Activated gamma-delta T cell (primary cell): ENCODE measurements around the gene DOCK11.

Experiments used
- DNase-seq: peaks from one replicate; lab custom pipeline; 2025; lab: John Stamatoyannopoulos, UW

Gene DOCK11

DNA sequence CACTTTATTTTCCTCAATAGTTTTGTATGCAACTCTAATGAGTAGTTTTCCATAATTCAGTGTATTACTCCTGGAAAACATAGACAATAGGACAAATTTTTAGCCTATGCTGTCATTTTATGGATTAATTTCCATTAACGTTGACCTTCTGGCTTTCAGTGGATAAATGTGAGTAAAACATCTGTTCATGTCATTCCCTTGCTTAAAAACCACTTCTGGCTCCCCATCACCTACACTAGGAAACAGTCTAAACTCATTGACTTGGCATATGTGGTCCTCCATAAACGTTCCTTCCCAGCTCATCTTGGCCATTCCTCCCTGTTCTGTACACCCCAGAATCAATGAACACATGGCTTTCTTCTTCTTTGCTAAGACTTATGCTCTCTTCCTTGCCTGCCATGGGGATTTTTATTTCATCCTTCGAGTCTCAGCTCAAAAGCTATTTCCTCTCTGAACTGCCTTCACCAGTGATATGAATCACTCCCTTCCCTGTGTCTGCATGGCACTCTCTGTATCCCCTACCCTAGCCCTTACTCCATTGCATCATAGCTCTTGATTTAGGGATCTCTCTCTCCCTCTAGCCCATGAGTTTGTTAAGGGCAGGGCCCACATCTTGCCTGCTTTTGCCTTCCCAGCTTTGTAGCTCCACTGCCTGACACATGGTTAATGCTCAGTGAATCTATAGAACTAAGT lies 34.8 kb downstream of the DOCK11 start:
- DNase-seq, result no peak

DNA sequence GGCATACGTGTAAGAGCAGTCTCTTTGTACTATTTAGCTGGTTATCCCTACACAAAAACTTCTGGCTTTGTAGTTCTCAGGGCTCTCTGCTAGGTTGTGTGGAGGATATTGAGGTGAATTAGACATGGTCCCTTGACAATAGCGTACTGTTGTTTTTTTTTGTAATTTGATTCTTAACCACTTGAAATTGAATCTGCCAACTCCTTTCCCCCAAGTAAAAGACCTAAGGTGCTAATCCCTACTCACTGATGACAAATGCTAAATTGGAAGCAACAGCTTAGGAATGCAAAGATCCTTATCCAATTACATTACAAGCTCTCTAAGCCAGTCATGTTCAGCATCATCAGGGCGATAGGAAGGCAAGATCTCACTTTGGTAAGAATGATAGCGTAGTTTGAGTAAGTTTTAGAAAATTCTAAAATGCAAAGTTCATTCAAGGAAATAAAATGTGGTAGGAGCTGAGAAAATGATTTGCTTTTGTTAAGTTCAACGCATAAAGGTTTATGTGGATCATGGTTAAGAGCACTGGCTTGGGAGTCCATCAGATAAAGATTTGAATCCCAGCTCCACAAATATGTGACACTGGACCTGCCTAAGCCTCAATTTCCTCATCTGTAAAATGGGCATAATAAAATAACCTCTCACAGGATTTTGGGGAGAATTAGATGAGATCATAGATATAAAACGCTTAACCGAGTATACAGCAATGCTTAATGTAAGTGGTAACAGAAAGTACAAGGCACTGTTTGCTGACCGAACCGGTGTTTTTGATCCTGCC lies 39.3 kb downstream of the DOCK11 start:
- DNase-seq, result no peak

DNA sequence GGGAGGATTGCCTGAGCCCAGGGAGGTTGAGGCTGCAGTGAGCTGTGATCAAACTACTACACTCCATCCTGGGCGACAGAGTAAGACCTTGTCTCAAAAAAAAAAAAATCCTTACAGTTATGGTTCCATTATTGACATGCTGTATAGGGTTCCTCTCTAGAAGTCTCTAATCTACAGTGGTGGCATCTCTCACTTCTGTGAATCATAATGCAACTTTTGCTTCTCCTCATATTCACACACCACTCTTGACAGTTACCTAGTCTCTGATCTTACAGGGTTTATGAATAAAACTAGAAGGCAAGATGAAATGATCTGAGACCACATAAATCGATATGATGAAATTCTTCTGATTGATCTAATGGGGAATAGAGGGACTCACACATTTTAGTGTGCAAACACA lies 40.6 kb downstream of the DOCK11 start:
- DNase-seq, result no peak

DNA sequence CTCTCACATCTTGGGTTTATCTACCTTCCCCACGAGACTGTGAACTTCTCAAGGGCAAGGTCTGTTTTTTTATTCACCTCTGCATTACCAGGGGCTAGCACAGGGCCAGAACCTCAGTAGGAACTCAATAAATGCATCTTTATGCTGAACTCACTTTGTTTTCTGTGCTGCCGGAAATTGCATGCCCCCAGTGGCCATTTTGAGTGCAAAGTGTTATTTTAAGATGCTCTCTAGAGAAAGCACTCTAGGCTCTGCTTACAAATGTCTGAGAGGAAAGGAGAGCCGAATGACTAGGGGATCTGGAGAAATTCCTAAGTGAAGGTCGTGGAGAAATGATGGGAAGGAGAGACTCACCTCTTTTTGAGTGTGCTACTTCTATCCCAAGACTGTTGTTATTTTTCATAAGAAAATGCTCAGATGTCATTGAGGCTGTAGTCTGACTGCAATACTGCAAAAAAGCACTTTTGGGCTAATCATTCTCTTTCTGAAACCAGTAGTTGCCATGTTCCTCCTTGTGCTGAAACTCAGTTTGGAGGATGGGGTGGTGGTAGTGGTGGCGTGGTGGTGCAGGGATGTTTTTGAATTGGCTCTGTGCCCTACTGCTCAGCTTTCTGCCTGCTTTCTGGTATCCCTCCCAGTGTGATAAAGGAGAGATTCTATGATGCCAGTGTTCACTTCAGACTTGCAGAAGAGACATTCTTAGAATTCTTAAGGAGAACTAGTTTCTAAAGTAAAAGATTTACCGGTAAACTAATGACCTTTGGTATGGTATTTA lies 41.3 kb downstream of the DOCK11 start:
- DNase-seq, result no peak

DNA sequence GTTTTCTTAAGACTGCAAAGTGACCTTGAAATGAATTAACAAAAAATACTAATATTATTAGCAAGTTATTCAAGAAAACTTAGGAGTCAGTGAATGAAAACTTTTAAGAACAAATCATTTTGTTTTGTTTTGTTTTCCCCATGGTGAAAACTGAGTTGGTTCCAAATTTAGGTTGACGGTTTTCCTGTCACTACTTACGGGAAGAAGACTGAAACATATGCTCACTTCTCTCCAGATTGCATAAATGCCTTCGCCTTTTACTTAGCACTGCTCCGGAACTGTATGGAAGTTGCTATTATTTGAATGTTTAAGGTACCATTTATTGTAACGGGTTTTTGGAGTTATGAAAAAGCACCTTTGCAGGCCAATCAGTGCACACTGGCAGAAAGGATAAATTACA lies 42.8 kb downstream of the DOCK11 start:
- DNase-seq, result no peak

DNA sequence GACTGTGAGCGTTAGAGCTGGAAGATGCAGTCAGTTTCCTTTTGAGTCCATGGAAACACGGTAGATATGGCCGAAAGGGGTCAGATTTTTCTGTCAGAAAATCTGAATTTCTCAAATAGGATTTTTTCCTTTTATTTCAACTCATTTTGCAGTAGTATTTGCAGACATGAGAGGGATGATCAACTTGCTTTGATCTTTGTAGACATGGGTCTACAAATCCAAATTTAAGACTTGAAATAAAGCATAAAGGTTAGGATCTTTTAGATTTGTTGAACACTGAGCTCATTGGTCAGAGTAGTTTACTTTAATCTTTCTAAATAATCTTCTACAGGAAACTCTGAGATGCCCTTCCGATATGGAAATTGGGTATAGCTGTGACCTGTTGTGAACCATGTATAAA lies 44.7 kb downstream of the DOCK11 start:
- DNase-seq, result no peak

DNA sequence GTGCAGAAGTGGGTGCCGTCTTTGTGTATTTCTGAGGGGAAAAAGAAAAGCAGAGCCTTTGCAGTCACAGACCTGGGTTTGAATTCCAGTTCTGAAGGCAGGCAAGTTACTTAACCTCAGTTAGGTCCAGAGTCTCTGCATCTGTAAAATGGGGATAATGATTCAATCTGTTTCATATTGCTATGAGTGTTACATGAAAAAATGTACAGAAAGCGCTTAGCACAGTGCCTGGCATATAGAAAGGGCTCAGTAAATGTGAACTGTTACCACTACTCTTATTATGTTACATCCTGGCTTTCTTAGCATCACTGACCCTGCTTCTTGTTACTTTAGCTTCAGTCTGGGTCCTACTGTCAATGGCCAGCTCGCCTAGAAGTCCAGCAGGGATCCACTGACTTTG lies 45.9 kb downstream of the DOCK11 start:
- DNase-seq, result no peak

DNA sequence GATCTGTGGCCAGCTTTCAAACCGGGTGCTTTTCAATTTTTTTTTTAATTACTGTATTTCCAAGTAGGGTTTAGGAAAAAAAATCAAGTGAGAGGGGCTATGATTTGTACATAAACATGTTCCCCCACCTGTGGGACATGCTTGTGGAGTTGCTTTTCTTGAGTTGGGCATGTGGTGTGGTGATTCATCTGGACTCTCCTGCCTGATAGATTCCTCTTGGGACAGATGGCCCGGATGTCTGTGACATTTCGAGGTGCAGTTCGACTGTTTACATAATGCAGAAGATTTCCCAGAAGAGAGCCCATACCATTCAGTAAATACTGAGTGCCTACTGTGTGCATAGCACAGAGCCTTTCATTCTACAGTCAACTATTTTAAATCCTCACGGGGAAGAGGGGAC lies 49.9 kb downstream of the DOCK11 start:
- no peak for DNase-seq

DNA sequence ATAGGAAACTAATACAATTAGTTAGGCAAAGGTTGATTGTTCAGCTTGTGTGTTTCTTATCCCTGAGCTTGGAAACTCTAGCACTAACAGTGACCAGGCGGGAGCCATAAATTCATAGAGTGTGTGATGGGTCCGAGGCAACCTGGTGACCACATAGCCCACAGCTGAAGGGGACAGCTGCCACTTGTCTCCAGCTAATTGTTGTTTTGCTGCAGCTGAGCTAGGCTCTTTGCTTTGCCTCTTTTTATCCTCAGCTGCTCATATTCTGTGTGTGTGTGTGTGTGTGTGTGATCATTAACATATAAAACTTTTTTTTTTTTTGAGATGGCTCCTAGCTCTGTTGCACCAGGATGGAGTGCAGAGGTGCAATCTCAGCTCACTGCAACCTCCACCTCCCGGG lies 53.2 kb downstream of the DOCK11 start:
- no peak for DNase-seq

DNA sequence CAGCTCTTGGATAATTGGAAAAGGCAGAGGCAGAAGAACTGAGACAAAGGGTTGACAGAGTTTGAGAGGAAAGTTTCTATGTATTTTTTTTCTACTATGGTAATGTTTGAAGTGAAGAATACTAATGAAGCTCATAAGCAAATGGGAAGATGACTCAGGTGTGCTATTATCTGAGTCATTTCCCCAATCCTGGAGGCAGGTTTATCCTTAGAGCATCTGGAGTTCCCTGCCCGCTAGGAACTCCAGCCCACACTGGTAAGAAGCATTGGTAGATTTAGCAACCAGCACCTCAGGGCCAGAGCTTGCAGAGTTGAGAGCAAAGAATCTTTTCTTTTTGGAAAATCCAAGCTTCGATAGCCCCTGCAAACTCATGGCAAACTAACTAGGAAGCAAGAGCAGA lies 55.2 kb downstream of the DOCK11 start:
- no peak for DNase-seq

DNA sequence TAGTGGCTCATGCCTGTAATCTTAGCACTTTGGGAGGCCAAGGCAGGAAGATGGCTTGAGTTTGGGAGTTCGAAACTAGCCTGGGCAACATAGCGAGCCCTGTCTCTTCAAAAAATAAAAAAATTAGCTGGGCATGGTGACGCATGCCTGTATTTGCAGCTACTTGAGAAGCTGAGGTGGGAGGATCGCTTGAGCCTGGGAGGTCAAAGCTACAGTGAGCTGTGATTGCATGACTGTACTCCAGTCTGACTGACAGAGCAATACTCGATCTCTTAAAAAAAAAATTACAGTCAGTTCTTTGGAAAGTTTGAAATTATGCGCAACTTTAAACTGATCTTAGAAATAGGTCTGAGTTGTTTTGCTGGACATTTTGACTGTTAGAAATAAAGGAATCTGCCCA lies 55.8 kb downstream of the DOCK11 start:
- no peak for DNase-seq

DNA sequence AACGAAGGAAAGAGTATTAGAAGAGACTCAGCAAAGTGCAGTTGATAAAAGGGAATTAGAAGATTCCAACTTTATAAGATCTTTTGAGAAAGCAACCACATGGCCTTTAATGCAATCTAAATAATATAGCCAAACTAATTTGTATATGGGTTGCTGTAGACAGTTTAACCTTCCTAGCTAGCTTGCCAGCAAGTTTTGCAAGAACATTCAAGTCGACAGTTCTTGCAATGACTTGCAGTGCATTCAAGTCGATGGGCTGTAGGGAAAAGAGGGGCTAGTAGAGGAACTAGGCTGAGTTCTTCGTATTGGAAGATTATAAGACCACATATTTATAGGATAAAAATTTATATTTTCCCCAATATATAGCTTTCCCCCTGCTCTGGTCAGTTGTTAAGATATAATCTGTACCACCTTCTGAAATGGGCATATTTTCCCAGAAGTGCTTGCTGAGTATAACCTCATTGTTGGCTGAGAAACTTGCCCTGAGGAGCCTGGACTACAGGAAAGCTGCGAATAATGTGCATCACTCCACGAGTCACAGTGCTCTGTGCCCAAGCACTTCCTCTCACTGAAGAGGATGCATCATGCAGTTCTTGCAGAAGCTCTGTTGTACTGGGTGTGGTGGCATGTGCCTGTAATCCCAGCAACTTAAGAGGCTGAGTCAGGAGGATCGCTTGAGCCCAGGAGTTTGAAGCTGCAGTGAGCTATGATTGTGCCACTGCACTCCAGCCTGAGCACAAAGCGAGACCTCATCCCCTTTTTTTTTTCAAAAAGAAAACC lies 56.7 kb downstream of the DOCK11 start:
- no peak for DNase-seq

DNA sequence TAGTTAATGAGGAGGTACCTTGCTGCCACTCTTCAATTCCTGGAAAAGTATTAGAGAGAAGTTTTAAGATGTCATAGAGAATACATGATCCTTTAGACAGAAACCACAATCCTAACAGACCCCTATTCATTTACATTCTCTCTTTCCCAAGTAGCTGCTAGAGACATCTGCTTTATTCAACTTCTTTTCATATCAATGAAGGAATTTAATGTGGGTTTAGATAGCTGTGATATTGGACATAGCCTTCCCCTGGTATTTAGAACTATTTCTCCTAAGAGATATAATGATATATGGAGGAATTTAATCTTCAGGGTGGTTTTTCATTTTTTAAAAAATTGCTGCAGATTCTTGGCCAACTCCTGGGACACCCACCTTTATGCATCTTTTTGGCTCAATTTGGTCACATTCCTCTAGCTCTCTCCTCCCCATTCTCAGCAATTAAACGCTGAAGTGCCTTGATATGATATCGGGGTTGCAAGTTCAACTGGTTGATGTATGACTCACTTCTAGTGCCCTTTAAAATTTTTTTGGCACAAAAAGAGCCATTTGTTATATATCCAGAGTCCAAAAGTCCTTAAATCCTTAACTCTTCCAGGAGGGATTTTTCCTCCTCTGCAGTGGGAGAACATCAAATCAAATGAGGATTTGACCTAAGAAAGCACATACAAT lies 57.6 kb downstream of the DOCK11 start:
- DNase-seq, result no peak

DNA sequence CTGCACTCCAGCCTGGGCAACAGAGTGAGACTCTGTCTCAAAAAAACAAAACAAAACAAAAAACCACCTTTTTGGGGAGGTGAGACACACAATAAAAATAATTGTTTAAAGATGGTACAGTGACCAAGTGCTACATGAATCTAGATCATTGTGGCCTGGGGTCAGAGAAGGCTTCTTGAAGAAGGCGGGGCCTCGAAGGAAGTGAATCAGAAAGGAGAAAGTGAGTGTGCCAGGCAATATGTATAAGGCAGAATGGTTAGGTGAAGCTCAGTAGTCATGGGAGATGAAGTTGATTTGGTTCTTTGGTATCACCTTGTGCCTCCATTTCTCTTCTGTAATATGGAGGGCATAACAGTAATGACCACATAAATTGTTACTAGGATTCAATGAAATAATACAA lies 58.9 kb downstream of the DOCK11 start:
- DNase-seq, result no peak

DNA sequence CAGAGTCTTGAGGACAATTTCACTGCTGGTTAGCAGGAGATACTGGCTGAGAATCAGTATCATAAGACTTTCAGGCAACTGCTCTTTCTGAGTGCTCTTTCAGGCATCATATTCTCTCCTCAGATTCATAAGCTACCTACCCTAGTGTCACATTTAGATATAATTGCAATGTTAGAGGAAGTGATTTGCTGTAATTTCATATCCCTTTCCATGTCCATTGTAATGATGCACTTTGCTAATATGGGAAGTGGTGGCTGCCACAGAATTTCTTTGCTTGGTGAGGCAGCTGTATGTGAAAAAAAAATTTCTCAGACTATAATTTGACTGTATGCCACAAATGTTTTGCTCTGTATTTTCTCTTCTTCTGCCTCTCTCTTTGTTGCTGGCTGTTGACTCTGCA lies 63.3 kb downstream of the DOCK11 start:
- no peak for DNase-seq

DNA sequence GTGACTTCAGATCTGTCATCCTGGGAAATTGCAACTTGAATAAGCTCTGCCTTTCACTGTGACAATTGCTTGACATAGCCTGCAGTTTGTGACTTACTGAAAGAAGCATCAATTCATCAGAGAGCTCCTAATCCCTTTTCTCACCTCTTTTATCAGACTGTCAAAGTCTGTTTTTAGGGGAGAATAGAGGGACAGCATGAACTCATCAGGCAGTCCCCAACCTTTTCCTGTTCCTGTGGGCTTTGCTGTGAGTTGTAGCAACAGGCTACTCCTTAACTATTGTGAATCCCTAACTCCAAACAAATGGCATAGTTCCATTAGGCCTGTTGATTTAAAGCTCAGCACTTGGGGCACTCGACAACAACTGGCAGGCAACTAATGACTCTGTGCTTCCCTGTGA lies 64.9 kb downstream of the DOCK11 start:
- no peak for DNase-seq

DNA sequence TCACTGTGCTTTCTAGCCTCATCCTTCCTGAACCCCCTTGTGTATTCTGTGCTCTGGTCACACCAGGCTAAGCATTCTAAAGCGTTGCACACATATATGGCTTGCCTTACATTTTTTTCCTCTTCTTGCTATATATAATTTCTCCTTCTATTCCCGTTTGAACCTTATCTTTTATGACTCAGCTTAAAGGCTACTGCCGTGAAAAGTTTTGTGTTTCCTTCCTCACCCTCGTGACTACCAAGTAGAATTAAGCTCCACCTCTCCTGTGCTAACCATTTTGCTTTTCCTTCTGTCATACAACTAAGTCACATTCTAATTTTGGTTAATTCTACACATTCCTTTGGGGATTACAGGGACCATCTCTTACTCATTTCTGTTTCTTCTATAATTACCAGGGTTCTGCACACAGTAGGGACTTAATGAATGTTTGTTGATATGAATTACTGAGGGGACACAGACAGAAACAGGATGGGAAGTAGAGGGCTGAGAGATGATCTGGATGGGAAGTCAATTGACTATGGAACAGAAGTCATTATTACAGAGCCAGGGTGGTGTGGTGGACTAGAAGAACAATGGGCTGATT lies 67.1 kb downstream of the DOCK11 start:
- DNase-seq, result no peak

DNA sequence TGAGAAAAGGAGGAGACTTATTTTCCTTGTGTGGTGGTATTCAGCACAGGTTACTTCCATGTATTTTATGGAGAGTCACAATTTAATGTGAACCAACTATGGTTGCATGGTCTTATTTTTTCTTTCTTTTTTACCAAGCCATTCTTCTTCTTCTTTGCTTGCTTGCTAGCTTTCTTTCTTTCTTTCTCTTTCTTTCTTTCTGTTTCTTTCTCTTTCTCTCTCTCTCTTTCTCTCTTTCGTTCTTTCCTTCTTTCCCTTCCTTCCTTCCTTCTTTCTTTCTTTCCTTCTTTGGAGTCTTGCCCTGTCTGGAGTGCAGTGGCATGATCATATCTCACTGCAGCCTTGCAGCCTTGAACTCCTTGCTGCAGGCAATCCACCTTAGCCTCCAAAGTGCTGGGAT lies 68.9 kb downstream of the DOCK11 start:
- no peak for DNase-seq

DNA sequence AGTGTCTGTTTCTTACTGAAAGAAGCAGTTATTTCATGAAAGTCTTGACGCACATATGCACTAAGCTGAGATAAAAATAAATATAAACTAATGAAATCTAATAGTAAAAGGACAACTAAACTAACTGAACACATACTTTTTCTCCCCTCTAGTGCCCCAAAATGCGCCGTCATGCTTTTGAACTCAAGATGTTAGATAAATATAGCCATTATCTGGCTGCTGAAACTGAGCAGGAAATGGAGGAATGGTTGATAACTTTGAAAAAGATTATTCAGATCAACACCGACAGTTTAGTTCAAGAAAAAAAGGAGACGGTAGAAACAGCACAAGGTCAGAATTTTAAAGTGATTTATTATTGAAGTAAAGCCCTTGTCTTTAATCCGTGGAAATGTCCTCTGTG lies 70.2 kb downstream of the DOCK11 start:
- DNase-seq, result no peak

DNA sequence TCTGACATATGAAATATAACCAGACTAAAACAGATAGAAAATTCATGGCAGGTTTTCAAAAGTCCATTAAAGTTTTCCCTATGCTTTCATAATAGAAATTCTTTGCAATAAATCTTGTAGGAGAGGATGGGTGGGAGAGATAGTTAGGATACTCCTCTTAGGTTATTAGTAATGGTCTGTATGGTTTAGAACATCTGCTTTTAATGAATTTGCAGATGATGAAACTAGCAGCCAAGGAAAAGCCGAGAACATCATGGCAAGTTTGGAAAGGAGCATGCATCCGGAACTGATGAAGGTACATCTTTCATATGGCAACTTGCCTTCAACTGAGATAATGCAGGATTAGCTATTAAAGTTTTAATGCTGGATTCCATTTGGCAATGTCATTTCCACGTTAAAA lies 70.7 kb downstream of the DOCK11 start:
- DNase-seq, result no peak

DNA sequence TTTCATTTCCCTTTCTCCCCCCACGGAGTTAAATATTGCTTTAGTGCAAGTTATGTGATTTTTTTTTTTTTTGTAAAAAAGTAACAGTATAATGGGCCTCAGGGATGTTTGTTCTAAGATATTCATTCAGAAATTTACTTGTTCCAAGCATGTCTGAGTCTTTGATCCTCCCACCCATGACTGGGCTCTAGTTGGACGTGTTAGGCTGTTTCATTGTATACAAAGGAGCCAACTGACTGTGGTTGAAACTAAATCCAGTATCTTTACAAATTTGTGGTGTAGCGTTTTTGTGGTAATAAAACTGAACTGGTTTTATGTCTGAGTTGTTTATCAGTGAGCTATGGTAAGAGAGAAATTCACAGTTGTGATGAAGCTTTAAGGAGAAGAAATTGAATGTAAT lies 74.1 kb downstream of the DOCK11 start:
- DNase-seq, result no peak
